WTC11 (cell line): Measurements from ENCODE around the gene MEIS3. TPM values are rescaled to one million over a fixed set of nuclear protein-coding genes. Genes with fewer than 3 reads are reported as not detected.

Experiments used
- ATAC-seq: fragments of 200-7000 bp; cut with Tn5 transposase; 2 replicates; pipeline ENCODE4 v1.10.0; 2021; ENCODE audit warnings: mild to moderate bottlenecking, moderate library complexity
- CTCF ChIA-PET: fragments of 300-600 bp; sonication (Branson Sonifier 250); formaldehyde crosslinking; loops from one replicate; lab custom pipeline; 2021; ENCODE audit warnings: antibody characterized with exemption; lab: Charles Lee
- POLR2A ChIA-PET: fragments of 350-600 bp; sonication (Branson Sonifier 250); formaldehyde crosslinking; loops from one replicate; lab custom pipeline; 2021; ENCODE audit warnings: antibody characterized with exemption; lab: Charles Lee
- DNase-seq: peaks from one replicate; pipeline ENCODE4 v3.0.0; 2021; ENCODE audit warnings: low spot score
- H3K27ac Mint-ChIP-seq: 2 replicates; pipeline ENCODE4 v1.8.0; 2021; ENCODE audit warnings: mixed read lengths
- H3K27me3 Mint-ChIP-seq: 2 replicates; pipeline ENCODE4 v1.8.0; 2021; ENCODE audit warnings: low read depth, mild to moderate bottlenecking, moderate library complexity, mixed read lengths
- H3K36me3 Mint-ChIP-seq: 2 replicates; pipeline ENCODE4 v1.8.0; 2021; ENCODE audit warnings: mixed read lengths
- H3K4me1 Mint-ChIP-seq: 2 replicates; pipeline ENCODE4 v1.8.0; 2022; ENCODE audit warnings: mixed read lengths
- H3K4me3 Mint-ChIP-seq: 2 replicates; pipeline ENCODE4 v1.8.0; 2021; ENCODE audit warnings: mild to moderate bottlenecking, moderate library complexity, mixed read lengths
- H3K9me3 Mint-ChIP-seq: 2 replicates; pipeline ENCODE4 v1.8.0; 2021; ENCODE audit warnings: mixed read lengths
- ARID4B ChIP-seq: sonication (generic); formaldehyde crosslinking; IDR thresholded peaks from 2 replicates; pipeline ENCODE4 v1.8.0; 2023; ENCODE audit warnings: missing genetic modification reagents, mild to moderate bottlenecking, borderline replicate concordance
- ATF3 ChIP-seq: sonication (generic); formaldehyde crosslinking; conservative IDR thresholded peaks from 2 replicates; pipeline ENCODE4 v1.8.1; 2022; ENCODE audit warnings: mild to moderate bottlenecking, missing genetic modification reagents
- CDX4 ChIP-seq: fragments of 250-450 bp; sonication (Bioruptor Pico); IDR thresholded peaks from 2 replicates; pipeline ENCODE4 v1.9.0; 2021; ENCODE audit warnings: moderate library complexity, mild to moderate bottlenecking, inconsistent platforms, borderline replicate concordance
- ESRRA ChIP-seq: sonication (generic); formaldehyde crosslinking; IDR thresholded peaks from 2 replicates; pipeline ENCODE4 v1.8.1; 2022; ENCODE audit warnings: mild to moderate bottlenecking, missing genetic modification reagents, borderline replicate concordance
- HMGA2 ChIP-seq: fragments of 250-450 bp; sonication (Bioruptor Pico); IDR thresholded peaks from 2 replicates; pipeline ENCODE4 v1.4.0; 2021; ENCODE audit warnings: mild to moderate bottlenecking, moderate library complexity
- MYBL2 ChIP-seq: sonication (generic); formaldehyde crosslinking; IDR thresholded peaks from 2 replicates; pipeline ENCODE4 v1.8.1; 2023; ENCODE audit warnings: mild to moderate bottlenecking, moderate library complexity, missing genetic modification reagents
- SMAD3 ChIP-seq: sonication (generic); formaldehyde crosslinking; IDR thresholded peaks from 2 replicates; pipeline ENCODE4 v1.8.0; 2022; ENCODE audit warnings: missing genetic modification reagents, mild to moderate bottlenecking, borderline replicate concordance
- TCF7 ChIP-seq: sonication (generic); formaldehyde crosslinking; IDR thresholded peaks from 2 replicates; pipeline ENCODE4 v1.8.0; 2022; ENCODE audit warnings: mild to moderate bottlenecking, low read depth, missing genetic modification reagents, moderate library complexity
- ZNF423 ChIP-seq: fragments of 250-450 bp; sonication (Bioruptor Pico); IDR thresholded peaks from 2 replicates; pipeline ENCODE4 v2.1.2; 2022; ENCODE audit warnings: mild to moderate bottlenecking, moderate library complexity
- ZNF425 ChIP-seq: fragments of 250-450 bp; sonication (Bioruptor Pico); conservative IDR thresholded peaks from 2 replicates; pipeline ENCODE4 v1.9.0; 2021; ENCODE audit warnings: mild to moderate bottlenecking
- ZNF512 ChIP-seq: sonication (generic); formaldehyde crosslinking; IDR thresholded peaks from 2 replicates; pipeline ENCODE4 v1.8.1; 2022; ENCODE audit warnings: missing genetic modification reagents, borderline replicate concordance
- total RNA-seq: library from RNA; stranded (reverse); gene quantifications from 3 replicates; pipeline ENCODE4 v1.2.3, GENCODE V29; 2021
- TF ChIP-seq, protein P1 (sequence below): sonication (generic); formaldehyde crosslinking; IDR thresholded peaks from 2 replicates; pipeline ENCODE4 v1.8.1; 2022; ENCODE audit warnings: mild to moderate bottlenecking, moderate library complexity, missing genetic modification reagents

MEIS3 gene
- total RNA-seq, 1 experiment from 2014 or later: 38.5 TPM

GRCh38 chr19:47363758-47364531 is 55.4 kb downstream of the MEIS3 start:
- Mint-ChIP-seq H3K27me3 (no peaks in the 10 kb centered on the region), H3K27ac (0 out of 2 replicates have a peak overlapping the region, but pooled peaks have one; percentile 45), H3K4me1 (no peaks in the 10 kb centered on the region), H3K36me3 (peaks cover 62% of the 10 kb centered on the region), H3K9me3 (no peaks in the 10 kb centered on the region), H3K4me3 (no peak overlapping the region)
- TF ChIP-seq ESRRA (no peak), ARID4B (CRISPR knock-in tag) (no peak), MYBL2 (CRISPR knock-in tag) (no peak), CDX4 (CRISPR knock-in tag) (no peak), ZNF425 (CRISPR knock-in tag) (no peak), ATF3 (CRISPR knock-in tag) (no peak), ZNF512 (CRISPR knock-in tag) (no peak), SMAD3 (no peak), HMGA2 (no peak)
- TF ChIP-seq, protein P1, sequence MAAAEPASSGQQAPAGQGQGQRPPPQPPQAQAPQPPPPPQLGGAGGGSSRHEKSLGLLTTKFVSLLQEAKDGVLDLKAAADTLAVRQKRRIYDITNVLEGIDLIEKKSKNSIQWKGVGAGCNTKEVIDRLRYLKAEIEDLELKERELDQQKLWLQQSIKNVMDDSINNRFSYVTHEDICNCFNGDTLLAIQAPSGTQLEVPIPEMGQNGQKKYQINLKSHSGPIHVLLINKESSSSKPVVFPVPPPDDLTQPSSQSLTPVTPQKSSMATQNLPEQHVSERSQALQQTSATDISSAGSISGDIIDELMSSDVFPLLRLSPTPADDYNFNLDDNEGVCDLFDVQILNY (CRISPR knock-in tag): no peak
- ChIA-PET CTCF (interaction anchor here (1.5 kb wide), 1 partner anchor 15 kb away, joined by 3 read pairs; the partner anchor contains the start of gene DHX34), POLR2A (no interaction called here)
- peak; percentile 77 for ATAC-seq
- DNase-seq: peak; percentile 42

- POLR2A ChIA-PET: interaction anchor here (1.0 kb wide), 1 partner anchor 29 kb away, joined by 3 read pairs; no protein-coding TSS in a partner anchor
- Mint-ChIP-seq H3K27me3 (no peaks in the 10 kb centered on the region), H3K36me3 (peaks cover 78% of the 10 kb centered on the region), H3K4me3 (no peak overlapping the region), H3K27ac (no peak overlapping the region), H3K9me3 (no peaks in the 10 kb centered on the region), H3K4me1 (no peaks in the 10 kb centered on the region)
- CTCF ChIA-PET: interaction anchor here (1.2 kb wide), 1 partner anchor 13 kb away, joined by 4 read pairs; the partner anchor contains the start of gene DHX34
- DNase-seq (no peak), ATAC-seq (no peak)
- TF ChIP-seq TCF7 (CRISPR knock-in tag) (no peak), ZNF423 (CRISPR knock-in tag) (no peak)
Observed at GRCh38 chr19:47362321-47362720, 57.0 kb downstream of the MEIS3 start.
